Hematopoietic multipotent progenitor cell treated with erythropoietin and hydrocortisone succinate and interleukin-3 and kit ligand, for 4 days (in vitro differentiated cells): ENCODE measurements around the gene CAMKMT.
A peak's percentile ranks its signal among the peaks of the same experiment; 100 is the strongest.

ENCODE experiments used
- DNase-seq: peaks from one replicate; pipeline ENCODE4 v3.0.0-alpha.2; 2015

Gene CAMKMT

GRCh38 chr2:44778671-44779476 lies 417.1 kb downstream of the CAMKMT start:
- peak; percentile 75 for DNase-seq

DNA sequence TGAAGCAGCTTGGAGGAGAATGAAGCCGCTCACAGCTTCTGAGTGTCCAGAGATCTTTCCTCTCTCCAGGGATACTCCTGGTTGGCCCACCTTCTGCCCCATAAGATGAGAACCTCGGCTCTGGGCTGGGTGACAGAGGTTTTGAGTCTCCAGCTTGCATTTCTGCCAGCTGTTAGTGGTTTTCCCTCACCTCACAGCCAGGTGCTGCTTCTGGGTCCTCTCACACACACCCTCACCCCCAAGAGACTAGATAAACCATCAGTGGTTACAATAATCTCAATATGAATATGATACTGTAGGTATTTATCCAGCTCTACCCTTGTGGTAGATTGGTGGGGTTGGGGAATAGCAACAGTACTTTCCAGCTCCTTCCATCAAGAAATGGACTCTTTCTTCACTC lies 418.0 kb downstream of the CAMKMT start:
- no peak for DNase-seq

DNA sequence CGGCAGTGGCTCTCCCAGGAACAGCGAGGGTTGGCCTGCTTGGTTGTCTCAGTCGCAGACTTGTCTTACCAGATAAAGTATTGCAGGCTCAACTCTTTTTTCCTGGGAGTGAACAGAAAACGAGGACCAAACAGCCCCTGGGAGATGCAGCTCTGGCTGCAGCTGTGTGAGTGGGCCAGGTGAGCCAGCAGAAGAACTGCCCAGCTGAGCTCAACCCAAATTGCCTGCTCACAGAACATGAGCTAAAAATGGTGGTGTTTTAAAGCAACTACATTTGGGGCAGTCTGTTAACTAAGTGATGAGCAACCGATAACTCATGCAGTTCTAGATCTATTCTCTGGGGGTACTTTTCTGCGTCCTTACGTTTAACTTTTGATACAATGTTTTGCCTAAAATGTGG lies 418.7 kb downstream of the CAMKMT start:
- DNase-seq = no peak

DNA sequence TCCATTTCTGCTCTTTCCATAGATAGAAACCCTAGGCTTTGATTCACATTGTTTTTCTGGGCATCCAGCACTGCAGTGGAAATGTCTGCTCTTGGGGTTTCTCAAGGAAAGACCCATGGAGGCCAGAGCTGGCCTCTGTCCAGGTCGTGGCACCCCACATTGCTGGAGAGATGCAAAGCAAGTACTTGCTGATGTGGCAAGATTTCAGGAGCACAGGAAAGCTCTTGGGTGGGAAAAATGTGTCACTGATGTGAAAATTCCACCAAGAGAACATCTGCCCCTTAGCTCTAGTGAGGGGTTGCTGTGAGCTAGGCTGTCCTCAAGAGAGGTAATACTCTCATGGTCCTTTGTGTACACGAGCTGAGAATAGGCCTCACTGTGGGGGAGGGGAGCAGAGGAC lies 423.7 kb downstream of the CAMKMT start:
- no peak for DNase-seq

DNA sequence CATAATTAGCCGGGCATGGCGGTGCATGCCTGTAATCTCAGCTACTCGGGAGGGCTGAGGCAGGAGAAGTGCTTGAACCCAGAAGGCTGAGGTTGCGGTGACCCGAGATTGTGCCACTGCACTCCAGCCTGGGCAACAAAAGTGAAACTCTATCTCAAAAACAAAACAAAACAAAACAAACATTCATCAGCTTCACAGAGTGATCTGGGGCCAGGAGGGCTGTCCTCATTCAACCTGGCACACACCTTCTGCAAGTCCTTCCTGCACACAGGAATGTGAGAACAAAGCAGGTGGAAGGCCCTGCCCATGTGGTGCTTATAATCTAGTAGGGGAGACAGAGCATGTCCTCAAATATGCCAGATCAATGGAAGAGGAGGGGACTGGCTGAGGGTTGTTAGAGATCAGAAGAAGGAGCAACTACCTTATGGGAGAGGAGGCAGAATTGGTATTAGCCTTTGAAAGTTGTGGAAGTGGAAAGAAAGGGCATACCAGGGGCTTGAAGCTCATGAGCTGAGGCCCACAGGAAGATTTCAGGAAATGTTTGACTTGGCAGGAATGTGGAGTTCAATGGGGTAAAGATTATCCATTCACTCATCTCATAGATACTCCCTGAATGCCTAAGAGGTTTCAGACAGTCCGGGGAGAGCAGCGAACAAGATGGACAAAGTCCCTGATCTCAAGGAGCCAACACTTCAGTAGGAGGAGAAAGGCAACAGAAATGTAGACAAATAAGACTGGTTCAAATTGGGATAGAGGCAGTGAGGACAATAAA lies 424.5 kb downstream of the CAMKMT start:
- no peak for DNase-seq

- DNase-seq = no peak
These were observed 425.1 kb downstream of the CAMKMT start for GRCh38 chr2:44786817-44787214.

DNA sequence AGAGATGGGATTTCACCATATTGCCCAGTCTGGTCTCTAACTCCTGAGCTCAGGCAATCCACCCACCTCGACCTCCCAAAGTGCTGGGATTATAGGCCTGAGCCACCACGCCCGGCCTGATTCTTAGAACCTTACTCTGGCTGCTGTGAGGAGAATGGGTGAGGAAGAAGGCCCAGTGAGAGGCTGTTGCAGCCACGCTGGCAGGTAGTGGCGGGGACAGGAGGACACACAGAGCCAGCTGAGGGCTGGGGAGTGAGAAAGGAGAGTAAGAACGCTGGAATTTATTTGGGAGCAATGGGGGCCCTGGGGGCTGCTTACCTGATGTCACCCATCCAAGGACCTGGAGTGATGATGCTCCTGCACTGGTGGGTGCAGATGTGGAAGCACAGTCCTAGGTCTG lies 425.9 kb downstream of the CAMKMT start:
- DNase-seq = no peak

GRCh38 chr2:44789446-44789845 lies 427.7 kb downstream of the CAMKMT start:
- DNase-seq = no peak

- no peak for DNase-seq
These were observed 428.4 kb downstream of the CAMKMT start for GRCh38 chr2:44789971-44790721.

DNA sequence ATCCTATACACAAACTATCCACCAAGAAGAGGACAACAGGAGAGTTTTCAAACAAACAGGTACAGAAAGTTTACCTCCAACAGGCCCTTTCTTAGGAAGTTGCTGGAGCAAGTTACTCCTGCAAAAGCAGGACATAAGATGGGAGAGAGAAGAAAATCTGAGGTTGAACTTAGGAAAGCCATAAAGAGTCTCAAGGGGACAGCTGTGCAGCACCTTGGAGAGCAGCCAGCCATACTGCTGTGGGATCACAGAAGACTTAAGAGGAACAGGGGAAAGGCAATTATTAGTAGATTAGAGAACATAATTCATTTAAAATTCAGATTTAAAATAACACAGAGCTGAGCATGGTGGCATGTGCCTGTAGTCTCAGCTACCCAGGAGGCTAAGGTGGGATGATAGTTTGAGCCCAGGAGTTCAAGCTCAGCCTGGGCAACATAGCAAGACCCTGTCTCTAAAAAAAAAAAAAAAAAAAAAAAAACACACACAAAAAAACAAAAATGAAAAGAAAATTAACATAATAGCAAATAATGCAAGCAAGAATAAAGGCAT lies 431.6 kb downstream of the CAMKMT start:
- peak; percentile 63 for DNase-seq

DNA sequence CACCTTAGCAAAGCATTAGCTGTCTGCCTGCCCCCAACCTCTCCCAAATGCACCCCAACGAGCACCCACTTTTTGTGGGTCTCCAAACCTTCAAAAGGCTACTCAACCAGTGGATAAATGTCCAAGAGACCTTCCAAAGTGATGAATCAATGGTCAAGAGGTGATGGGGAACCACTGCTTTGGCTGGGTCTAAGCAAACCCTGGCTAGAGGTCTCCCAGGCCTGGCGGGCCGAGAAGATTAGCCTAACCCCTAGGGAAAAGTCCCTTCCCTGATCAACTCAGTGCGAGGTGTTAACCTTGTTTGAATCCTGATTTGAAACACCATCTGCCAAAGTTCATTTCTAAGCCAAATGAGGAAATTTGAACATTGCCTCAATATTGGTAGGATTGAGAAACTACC lies 435.0 kb downstream of the CAMKMT start:
- no peak for DNase-seq

DNA sequence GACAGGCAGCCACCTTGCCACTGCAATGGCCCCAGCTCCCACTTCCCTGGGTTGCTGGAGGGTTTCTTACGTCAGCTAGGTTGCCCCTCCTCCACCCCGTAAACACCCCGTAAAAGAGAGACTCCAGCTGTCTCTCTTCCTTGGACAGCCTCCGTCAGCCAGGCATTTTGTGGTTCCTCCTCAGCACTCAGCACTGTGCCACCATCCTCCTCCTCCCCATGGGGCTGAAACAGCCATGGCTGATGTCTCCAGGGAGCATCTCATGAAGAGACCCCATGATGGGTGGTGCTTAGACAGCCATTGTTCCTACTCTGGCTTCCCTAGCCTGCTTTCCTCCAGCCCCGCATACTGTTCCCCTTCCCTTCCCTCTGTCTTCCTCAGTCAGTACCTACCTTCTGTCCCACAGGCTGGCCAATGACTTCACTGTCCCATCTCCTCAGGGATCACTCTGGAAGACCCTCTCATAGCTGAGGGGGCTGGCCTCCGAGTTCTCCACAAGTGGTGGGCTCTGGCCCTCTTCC lies 436.5 kb downstream of the CAMKMT start:
- no peak for DNase-seq

DNA sequence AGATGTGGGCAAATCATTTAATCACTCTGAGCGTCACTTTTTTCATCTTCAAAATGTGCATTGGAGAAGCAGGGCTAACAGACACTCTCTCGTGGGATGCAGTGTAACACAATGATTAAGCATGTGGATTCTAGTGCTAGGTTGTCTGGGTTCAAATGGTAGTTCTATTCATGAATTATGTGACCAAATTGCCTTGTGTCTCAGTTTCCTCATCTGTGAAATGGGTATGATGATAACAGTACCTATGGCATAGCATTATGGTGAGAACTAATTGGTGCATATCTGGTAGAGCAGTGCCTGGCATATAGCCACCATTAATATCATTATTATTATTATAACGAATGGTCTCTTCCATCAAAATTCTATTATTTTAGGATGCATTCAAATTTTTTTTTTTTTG lies 437.4 kb downstream of the CAMKMT start:
- DNase-seq = no peak

- no peak for DNase-seq
These were observed 438.0 kb downstream of the CAMKMT start for GRCh38 chr2:44799754-44800153.

GRCh38 chr2:44801289-44801840 lies 439.6 kb downstream of the CAMKMT start:
- DNase-seq = no peak

DNA sequence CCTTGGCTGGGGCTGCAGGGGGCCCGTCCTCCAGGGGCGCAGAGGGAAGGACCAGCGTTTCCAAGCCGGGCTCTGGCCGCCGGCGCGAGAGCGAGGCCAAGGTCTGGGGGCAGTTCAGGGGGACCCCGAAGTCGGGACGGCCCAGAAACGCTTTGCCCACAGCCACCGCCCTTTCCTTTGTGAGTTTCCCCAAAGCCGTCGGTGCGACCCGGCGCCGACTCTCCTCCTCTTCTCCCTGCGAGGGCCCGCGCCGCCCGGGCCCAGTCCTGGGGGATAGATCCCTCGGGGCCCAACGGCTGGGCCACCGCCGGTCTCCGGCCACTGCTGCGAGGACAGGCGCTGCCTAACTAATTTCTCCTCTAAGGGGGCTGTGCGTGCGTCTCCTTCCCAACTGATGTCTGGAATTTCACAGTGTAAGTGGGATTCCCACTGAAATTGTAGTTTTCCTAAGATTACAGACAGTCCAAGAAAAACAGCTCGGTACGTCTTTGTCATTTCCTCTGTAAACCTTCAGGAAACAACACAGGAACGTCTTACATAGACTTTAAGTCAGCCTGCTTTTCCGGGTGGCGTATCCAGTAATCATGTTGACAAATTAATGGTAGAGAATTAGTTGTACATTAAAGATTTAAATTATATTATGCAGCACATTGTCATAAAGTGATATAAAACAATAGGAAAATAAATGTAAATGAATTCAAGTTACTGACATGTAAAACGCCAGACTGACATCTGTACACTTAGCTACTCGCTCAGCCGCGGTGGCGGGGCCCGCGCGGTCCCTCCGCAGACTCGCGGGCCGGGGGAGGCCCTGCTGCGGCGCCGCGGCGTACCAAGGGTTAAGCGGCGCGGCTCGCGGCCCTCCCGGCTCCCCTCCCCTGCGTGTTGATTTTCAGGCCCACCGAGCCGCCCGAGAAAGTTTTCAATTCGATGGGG lies 440.4 kb downstream of the CAMKMT start:
- DNase-seq = no peak

DNA sequence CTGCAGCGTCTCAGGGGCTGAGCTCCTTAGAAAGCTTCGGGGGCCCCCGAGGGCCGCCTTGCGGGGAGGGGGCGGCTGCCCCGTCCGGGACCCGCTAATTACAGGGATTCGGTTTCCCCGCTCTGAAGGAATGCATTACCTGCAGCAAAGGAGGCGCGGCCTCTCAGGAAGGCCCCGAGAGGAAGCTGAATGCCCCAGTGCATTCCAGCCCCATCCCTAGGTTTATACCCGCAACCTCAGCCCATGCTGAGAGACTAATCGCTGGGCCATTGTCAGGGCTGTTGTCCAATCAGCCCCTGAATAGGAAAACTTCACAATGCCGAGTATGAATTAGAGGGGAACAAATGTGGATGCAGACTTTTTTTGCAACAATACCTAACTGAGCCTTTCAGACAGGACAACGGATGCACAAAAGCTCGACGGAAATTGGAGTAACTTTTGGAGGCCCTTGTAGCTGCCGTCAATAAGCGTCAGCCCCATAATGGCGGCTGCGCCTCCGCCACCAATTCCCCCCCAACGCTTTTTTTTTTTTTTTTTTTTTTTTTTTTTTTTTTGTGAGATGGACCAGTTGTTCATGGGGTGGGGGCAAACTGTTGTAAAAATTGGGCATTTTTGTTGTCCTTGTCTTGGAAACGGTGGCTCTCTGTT lies 441.2 kb downstream of the CAMKMT start:
- DNase-seq = peak; percentile 7

- DNase-seq = peak; percentile 24
These were observed 442.9 kb downstream of the CAMKMT start for GRCh38 chr2:44804406-44805265.

DNA sequence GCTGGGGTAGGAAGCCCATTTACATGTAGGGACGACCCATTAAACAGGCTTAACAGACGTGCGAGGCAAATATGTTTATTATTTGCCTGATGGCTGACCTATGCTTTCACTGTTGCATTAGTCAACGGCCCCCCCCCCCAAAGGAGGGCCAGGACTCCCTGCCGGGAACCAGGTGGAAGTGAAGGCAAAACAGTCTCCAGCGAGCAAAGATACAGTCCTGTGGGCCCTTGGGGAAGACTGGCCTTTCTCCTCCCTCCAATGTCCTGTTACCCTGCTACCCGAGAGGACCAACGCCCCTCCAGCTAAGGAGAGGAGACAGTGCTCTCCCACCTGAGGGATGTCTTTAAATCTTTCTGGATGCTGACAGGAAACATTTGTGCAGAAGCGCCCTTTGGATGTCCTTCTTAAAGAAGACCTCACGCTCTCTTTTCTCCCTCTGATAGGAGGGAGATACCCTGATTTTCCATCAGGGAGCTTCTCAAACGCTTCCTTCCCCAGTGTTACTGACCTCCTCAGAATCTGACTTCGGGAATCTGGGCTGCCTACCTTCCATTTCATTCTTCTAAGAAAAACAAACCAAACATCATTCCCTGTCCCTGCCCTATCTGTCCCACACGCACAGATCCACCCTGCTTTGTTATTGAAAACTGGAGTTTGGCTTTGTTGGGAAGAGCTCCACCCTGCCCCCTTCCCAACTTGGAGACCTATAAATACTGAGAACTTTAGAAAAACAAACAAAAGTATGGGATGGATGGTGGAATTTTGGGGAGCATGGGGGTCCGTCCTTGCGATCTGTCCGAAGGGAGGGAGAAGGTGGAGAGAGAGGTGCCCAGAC lies 443.9 kb downstream of the CAMKMT start:
- no peak for DNase-seq
